Caki2 (cell line): ENCODE data around the gene RIOK2. TPM values are rescaled to one million over a fixed set of nuclear protein-coding genes. Genes with fewer than 3 reads are reported as not detected.
"Not testable (repeated sequence)": the region's sequence is repeated elsewhere in the genome, so short reads cannot be mapped to it uniquely, and the experiment has no call there.

Source experiments
- DNase-seq: peaks from one replicate; pipeline ENCODE4 v3.0.0-alpha.2; 2015; ENCODE audit warnings: low read depth
- in situ Hi-C: cut with HindIII; loops from 2 replicates; pipeline ENCODE4 v1.10.0; 2016; ENCODE audit warnings: low sequenced_read_pairs, low pct_unique_long_range_greater_than_20kb, mixed read lengths
- total RNA-seq: library from RNA; depleted of rRNA; stranded (reverse); fragments of >200 nt; shearing (Covaris generic); gene quantifications from 2 replicates; pipeline ENCODE4 v1.2.3, GENCODE V29; 2014; ENCODE audit warnings: low replicate concordance

RIOK2 gene
- total RNA-seq, 1 experiment from 2014 or later = 13.2 TPM

GRCh38 chr5:97179457-97179856, 3.6 kb downstream of the RIOK2 start:
- in situ Hi-C loops, DNase-seq: not testable (repeated sequence)

DNA sequence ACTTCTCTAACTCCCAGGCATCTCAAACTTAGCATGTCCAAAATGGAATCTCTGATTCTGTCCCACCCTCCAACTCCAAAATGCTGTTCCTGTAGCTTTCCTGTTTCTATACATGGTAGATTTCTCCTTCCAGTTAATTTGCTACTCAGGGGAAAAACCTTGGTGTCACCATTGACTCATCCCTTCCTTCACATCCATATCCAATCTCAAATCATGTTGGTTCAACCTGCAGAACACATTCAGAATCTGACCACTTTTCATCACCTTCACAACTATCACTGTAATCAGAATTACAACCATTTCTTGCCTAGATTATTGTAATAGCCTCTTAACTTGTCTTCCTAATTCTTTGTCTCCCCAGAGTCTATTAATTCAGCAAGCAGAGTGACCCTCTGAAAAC, 10.8 kb downstream of the RIOK2 start:
- no peak for DNase-seq
- in situ Hi-C loops = no loop called here

DNA sequence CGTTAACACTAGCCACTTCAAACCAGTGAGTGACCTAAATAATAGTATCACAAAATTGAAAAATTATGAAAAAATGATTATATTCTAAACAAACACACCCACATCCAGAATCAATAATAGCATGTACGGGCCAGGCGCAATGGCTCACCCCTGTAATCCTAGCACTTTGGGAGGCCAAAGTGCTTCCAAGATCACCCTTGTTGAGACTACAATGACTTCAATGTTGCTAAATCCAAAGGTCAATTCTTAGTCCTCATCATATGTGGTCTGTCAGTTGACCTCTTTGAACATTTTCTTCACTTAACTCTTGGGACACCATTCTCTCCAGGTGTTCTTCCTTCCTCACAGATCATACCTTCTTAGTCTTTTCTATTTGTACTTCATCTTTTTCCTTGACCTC, 11.3 kb downstream of the RIOK2 start:
- DNase-seq = no peak
- in situ Hi-C loops = no loop called here

DNA sequence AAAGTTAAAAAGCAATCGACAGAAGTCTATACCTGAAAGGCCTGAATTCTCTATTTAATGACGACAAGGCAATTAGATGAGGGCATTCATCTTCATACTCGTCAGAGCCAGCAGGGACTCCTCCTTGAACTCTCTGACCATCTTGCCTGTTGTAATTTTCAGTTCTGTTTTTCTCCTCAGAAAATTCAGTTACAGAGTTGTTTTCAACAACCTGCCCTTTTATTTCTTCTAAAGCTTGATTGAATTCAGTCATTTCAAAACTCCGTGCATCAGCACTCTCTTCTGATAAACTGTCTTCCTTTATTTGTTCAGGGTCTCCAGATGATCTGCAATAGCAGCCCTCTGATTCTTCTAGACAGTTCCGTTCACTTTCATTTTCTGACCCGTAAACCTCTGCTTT, 15.6 kb downstream of the RIOK2 start:
- in situ Hi-C loops = no loop called here
- no peak for DNase-seq

DNA sequence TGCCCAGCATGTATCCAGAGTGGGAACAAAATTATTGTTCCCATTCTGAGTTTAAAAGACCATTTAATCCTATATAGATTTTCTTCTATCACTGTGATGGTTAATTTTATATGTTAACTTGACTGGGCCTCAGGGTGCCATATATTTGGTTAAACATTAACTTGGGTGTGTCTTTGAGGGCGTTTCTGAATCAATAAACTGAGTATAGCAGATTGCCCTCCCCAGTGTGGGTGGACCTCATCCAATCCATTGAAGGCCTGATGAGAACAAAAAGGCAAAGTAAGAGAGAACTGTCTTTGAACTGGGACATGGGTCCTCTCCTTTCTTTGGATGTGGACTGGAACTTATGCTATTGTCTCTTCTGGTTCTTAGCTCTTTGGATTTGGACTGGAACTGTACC, 17.3 kb downstream of the RIOK2 start:
- DNase-seq = peak; percentile 8
- in situ Hi-C loops = no loop called here

DNA sequence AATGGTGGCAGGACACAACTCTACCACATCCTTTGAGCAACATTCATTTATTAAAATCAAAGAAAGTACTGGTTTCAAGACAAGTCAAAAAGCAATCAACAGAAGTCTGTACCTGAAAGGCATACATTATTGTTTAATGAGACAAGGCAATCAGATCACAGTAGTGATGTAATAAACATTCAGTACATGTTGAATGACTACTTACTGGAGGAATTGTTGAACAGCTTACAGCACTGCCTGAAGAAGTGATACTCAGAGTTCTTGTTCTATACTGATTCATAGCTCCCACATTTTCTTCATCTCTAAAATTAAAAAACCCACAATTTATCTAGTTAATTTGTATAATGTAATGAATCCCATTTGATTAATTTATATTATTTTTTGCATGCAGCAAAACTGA, 18.2 kb downstream of the RIOK2 start:
- in situ Hi-C loops = no loop called here
- DNase-seq = no peak

DNA sequence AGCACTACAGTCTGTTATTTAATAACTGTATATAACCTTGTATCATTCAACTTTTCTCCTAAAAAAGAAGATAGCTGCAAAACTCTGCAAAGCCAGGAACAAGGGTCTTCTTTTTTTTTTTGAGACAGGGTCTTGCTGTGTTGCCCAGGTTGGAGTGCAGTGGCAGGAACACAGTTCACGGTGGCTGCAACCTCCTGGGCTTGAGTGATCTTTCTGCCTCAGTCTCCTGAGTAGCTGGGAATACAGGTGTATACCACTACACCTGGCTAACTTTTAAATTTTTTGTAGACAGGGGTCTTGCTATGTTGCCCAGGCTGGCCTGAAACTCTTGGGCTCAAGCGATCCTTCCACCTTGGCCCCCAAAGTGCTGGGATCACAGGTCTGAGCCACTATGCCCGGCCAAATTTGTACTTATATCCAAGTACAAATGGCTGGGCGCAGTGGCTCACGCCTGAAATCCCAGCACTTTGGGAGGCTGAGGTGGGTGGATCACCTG, 19.2 kb downstream of the RIOK2 start:
- in situ Hi-C loops = no loop called here
- DNase-seq = no peak

- in situ Hi-C loops = no loop called here
Measured at GRCh38 chr5:97163360-97163764, 19.7 kb downstream of the RIOK2 start.

GRCh38 chr5:97162045-97162444, 21.0 kb downstream of the RIOK2 start:
- peak; percentile 44 for DNase-seq
- in situ Hi-C loops = no loop called here

More at GRCh38 chr5:97163360-97163764, 19.7 kb downstream of the RIOK2 start:
- peak; percentile 11 for DNase-seq

GRCh38 chr5:97157689-97158088, 25.4 kb downstream of the RIOK2 start:
- no peak for DNase-seq
- in situ Hi-C loops = no loop called here

GRCh38 chr5:97151370-97151769, 31.7 kb downstream of the RIOK2 start:
- no peak for DNase-seq
- in situ Hi-C loops = no loop called here

GRCh38 chr5:97150401-97150800, 32.6 kb downstream of the RIOK2 start:
- no peak for DNase-seq
- in situ Hi-C loops = no loop called here

- no peak for DNase-seq
- in situ Hi-C loops = no loop called here
Measured at GRCh38 chr5:97149709-97150108, 33.3 kb downstream of the RIOK2 start.

GRCh38 chr5:97148288-97148687, 34.8 kb downstream of the RIOK2 start:
- in situ Hi-C loops = no loop called here
- DNase-seq = no peak

GRCh38 chr5:97143704-97144103, 39.3 kb downstream of the RIOK2 start:
- no peak for DNase-seq
- in situ Hi-C loops = no loop called here

- DNase-seq = peak; percentile 14
- in situ Hi-C loops = no loop called here
Measured at GRCh38 chr5:97142521-97143254, 40.4 kb downstream of the RIOK2 start, which contains the start of gene LIX1. TSS of gene LIX1 (minus strand) at chr5:97142611. CDS start at chr5:97142576, 35 bp downstream.

DNA sequence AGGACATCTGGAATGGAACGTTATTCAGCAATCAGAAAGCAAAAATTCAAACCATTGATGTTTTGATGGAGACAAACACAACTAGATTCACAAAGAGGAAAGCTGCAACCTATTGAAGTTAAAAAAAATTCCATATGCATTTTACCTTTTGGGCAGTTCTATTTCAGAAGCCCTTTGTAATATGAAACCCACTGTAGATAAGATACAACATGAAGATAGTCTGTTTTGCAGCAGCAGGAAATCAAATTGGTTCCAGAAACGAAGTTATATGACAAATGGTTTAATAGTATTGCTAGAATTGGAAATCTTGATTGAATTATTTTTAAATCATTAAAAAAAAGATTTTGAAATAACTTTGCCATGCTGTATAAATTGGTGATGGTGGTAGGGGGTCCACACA, 41.5 kb downstream of the RIOK2 start:
- in situ Hi-C loops = no loop called here
- DNase-seq = no peak

- in situ Hi-C loops = no loop called here
Measured at GRCh38 chr5:97141031-97141430, 42.0 kb downstream of the RIOK2 start.

GRCh38 chr5:97140250-97140649, 42.8 kb downstream of the RIOK2 start:
- in situ Hi-C loops, DNase-seq: not testable (repeated sequence)

More at GRCh38 chr5:97141031-97141430, 42.0 kb downstream of the RIOK2 start:
- no peak for DNase-seq

GRCh38 chr5:97136475-97136874, 46.6 kb downstream of the RIOK2 start:
- in situ Hi-C loops = no loop called here
- no peak for DNase-seq
